NCI-H2227 (cell line): ENCODE measurements around the gene HMX1.

Experiments
- DNase-seq: peaks from one replicate; lab custom pipeline; 2025; ENCODE audit not compliant: unreplicated experiment; lab: John Stamatoyannopoulos, UW

The HMX1 gene

DNA sequence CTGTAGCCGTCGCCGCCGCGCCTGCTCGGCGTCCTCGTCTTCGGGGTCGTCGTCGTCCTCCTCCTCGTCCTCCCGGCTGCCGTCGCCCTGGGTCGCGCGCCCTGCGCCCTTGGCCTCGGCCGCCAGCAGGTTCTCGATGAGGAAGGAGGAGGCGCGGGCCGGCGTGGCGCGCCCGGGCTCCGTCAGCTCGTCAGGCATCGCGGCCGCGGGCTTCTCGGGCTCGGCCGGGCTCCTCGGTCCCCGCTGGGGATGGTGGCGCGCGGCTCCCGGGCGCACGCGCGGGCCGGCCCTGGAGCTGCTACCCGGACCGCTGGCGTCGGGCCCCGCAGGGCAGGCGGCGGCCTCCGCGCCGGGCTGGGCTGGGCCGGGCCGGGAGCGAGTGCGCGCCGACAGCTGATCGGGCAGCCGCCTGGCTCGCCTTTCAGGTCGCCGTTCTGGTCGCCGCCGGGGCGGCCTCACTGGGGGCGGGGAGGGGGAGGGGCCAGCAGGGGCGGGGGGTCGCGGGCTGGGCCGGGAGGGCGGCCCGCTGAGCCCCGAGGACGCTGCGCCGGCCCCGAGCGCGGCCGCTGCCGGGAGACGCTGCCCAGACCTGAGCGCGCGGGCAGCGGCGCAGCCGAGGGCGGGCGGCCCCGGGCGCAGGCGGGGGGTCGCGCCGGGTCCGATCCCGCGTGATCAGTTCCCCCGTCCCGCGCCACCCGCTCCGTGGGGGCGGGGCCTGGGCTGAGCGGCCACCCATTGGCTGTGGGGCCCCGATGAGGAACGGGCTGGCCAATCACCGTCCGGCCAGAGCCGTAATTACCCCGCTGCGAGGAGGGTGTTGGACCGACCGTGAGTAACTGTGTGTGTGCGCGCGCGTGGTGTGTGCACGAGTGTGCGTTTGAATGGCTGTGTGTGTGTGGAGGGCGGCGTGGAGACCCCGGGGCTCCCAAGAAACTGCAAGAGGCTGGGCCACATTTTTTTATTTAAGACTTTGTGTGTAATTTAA, at the start of gene HMX1:
TSS of gene HMX1 (minus strand) at position 423 of the 985 bp plus-strand sequence. CDS start at position 198, 225 bp downstream.
- peak; percentile 54 for DNase-seq

DNA sequence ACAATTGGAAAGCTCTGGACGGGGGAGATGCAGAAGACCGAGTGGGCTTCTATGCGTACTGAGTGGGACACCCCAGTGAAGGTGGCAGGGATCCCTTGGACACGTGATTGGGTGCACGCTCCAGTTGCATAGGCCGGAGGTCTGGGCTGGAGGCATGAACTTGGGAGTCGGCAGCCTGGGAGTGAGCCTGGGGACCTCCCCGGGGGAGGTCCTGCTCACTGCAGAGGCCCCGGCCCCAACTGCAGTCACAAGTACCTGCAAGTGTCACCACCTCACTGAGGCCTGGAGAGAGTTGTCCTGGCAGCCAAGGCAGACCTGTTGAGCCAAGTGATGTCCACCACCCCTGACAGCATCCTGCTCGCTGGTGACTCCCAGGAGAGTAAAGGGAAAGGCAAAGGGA, 49.3 kb upstream of the HMX1 start:
- DNase-seq, result no peak

DNA sequence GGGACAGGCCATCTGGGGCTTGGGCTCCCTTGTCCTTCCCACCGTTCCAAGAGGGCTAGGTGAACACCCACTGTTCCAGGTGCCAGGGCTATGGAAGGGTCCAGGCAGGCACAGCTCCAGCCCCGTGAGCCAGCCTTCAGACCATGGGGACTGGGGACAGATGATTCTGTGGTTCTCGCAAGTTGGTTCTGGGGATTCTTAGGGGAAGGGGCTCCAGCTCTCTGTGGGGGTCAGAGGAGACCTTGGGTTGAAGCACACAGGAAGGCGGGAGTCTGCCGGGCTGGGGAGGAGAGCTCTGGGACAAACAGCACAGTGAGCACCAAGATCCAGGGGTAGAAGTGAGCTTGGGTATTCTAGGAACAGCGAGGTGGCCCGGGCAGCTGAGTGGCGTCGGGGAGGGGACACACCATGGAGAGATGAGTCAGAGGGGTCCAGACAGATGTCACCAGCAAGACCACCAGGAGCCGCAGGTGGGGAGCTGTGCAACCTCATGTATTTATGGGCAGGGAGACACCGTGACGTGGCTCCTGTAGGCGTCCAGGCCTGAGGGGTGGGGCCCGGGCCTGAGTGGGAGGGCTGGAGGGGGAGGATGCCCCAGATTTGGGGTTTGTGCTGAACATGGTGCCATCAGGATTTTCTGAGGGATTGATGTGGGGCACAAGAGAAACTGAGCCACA, 48.8 kb upstream of the HMX1 start:
- DNase-seq, result no peak

DNA sequence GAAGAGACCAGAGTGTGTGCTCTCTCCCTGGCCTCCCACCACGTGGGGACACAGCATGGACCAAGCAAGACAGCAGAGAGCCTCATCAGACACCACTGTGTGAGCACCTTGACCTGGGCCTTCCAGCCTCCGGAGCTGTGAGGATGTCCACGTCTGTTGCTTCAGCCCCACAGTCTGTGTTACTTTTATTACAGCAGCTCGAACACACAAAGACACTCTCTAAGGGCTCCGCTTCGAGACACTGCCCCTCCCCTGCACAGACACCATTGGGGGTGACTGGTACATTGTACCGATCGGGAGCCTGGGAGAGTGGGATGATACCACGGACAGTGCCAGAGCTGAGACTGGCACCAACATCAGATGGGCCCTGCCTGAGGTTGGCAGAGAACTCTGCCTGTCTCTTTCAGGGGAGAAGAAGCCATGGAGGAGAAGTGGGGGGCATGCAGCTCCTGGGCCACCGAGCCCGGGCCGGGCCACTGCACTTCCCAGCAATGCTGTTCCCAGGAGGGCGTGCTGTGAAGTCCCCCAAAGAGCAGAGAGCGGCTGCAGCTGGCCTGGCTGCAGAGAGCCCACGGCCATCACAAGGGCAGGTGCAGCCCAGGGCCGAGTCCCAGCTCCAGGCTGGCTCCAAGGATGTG, 48.1 kb upstream of the HMX1 start:
- no peak for DNase-seq

DNA sequence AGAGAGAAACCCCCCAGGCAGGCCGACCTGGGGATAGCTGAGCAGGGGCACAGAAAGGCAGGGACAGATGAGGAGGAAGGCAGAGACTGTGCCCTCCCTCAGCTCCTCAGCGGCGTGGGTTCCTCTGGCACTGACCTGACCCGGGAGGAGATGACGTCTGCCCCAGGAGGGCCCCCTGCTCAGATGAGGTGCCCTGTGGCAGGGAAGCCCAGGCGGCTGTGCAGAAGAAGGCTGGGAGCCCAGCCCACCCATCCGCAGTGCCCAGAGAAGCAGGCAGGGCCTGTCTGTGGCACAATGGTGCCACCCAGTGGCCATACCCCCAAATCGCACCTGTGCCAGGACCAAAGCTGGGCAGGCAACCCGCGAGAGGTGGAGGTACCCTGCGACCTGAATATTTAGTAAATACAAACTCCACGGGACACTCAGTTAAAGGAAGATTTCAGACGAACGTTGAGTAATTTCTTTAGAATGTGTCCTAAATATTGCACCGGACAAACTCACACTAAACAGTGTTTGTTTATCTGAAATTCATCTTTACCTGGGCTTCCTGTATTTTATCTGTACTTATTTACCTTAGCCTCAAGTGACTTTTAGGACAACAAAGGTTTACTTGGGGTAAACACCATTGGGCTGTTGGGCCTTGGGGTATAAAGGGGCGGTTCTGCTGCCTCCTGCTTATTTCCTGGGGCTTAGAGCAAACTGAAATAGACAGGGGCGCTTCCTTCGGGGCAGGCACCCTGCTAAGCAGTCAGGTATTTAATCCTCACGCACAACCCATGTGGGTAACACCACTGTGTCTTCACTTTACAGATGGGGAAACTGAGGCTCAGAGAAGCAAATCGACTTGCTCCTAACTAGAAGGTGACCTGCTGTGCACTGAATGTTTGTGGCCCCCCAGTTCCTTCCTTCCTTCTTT, 46.5 kb upstream of the HMX1 start:
- peak; percentile 63 for DNase-seq

DNA sequence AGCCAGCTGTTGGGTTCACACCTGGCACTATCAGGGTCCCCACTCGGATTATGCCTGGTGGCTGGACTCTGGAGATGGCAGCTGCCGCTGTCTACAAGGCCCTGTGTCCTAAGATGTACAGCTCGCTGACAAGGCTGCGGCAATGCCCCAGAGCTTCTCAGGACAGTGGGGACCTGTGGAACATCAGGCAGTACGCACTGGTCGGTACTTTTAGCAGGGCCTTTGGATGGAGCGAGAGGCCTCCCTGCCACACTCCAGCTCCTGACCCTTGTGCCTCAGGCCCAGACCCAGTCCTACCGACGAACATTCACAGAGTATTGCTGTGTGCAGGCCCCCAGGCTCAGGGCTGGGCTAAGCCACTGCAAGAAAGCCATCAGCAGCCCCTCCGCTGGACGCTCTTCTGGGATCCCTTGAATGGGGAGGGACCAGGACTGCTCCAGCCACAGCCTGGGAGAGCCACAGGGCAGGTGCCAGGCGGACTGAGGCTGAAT, 45.7 kb upstream of the HMX1 start:
- no peak for DNase-seq

DNA sequence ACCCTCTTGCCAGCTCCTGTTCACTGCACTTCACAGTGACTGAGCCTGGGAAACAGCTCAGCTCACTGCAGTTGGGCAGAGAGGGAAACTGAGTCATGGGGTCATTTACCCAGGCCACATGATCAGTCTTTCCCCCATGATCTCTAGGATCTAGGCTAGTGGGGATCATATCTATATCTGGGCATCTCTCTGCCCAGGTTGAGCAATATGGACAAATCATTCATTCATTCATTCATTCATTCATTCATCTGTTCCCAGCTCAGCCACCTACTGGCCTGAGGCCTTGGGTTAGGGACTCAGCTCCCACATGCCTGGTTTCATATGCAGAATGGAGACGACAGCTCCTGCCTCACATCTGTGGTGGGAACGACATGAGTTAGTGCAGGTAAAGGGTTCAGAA, 45.3 kb upstream of the HMX1 start:
- DNase-seq, result no peak

DNA sequence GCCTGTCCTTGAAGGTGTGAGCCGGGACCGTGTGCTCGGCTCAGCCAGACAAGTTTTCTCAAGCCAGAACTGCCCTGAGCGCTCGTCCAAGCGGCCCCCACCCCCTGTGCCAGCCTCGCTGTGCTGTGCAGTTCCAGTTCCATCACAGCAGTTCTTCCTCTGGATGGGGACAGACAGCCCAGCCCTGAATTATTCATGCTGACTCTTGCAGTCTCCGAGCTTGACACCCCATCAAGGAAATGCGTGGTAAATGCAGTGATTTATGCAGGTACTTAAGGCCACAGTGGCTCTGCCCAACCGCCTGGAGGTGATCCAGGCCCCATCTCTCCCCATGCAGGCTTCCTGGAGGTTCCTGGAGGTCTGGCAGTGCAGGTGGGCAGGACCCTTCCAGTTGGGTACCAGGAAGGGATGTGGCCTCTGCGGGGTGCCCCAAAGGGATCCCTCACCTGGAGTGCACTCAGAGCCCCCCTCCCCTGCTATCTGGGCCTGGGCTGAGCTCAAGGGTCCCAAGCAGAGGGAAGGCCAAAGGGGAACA, 44.8 kb upstream of the HMX1 start:
- no peak for DNase-seq

DNA sequence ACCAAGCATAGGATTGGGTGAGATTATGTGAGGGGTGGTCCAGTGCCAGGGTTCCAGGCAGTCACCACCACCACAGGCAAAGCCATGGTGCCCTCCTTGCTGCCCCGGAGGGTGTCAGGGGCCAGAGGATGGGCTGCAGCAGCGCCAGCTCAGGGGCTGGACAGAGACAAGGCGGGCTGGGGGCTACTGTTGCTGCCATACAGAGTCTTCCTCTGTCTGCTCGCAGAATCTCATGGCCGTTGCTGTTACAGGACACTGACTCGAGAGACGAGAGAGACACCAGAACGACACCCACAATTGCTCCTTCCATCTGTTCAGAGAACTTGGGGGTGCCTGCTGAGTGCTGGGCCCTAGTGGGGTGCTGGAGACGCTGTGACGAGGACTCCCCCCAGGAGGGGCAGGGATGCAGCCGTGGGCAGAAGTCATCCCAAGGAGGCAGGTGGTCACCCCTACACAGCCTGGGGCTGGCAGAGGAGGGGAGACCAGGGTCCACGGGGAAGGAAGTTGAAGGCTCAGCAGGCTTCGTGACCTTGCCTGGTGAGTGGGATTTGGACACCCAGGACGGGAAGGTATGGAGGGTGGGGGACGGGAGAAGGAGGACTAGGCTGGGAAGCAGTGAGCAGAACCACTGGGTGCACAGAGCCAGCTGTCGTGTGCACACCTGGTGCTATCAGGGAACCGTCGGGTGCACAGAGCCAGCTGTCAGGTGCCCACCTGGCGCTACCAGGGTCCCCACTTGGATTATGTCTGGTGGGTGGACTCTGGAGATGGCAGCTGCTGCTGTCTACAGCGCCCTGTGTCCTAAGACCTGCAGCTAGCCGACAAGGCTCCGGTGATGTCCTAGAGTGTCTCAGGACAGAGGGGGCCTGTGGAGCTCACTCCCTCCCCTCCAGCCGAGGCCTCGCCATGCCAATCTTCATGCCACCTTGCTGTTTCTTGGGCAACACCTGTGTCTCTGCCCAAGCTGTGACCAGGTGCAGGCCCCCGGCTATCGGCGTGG, 43.9 kb upstream of the HMX1 start:
- no peak for DNase-seq

DNA sequence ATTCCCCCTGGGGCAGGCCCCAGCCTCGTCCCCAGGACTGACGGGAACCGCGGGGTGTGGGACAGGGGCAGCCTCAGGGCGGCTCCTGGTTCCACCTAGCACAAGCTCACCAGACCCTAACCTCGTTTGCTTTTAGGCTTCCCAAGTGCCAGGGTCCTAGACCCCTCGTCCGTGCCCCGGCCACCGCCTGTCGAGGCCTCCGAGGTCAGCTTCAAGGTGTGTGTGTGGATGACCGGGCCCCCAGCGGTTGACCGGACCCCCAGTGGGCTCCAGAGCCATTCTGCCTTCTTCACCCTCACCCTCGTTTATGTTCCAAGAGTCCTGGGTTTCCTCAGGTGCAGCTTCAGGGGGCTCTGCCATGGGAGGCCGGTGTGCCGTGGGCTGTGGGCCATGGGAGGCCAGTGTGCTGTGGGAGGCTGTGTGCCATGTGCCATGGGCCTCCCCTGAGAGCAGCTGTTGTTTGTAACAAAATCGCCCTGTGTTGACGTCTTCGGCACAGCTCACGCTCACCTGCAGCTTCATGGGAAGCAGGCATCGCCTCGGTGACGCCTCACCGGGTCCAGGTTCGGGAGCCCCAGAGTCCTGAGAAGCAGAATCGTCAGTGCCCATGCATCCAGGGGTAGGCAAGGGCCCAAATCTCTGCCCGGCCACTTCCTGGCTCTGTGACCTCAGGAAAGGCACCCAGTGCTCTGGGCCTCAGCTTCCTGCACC, 43.0 kb upstream of the HMX1 start:
- DNase-seq, result no peak

DNA sequence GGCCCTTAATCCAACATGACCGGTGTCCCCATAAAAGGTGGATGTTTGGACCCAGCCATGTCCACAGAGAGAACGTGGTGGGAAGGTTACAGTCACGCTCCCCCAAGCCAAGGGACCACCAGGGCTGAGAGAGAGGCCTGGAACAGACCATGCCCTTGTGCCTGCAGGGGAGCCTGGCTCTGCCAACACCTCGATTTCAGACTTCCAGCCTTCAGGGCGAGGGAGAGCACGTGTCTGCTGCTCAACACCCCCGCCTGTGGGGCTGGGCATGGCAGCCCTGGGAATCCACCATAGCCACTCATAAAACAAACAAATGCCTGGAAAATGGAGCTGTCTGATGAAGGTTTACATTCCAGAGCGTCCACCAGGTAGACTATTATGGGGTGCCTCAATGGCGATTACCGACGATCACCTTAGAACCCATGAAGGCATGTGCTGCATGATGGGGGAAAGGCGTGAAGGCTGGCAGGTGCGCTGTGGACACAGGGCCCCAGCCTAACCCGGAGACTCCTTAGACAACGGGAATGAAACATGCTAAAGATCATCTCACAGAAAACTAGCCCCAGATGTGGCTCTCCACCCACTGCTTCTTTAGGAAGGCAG, 42.3 kb upstream of the HMX1 start:
- no peak for DNase-seq

DNA sequence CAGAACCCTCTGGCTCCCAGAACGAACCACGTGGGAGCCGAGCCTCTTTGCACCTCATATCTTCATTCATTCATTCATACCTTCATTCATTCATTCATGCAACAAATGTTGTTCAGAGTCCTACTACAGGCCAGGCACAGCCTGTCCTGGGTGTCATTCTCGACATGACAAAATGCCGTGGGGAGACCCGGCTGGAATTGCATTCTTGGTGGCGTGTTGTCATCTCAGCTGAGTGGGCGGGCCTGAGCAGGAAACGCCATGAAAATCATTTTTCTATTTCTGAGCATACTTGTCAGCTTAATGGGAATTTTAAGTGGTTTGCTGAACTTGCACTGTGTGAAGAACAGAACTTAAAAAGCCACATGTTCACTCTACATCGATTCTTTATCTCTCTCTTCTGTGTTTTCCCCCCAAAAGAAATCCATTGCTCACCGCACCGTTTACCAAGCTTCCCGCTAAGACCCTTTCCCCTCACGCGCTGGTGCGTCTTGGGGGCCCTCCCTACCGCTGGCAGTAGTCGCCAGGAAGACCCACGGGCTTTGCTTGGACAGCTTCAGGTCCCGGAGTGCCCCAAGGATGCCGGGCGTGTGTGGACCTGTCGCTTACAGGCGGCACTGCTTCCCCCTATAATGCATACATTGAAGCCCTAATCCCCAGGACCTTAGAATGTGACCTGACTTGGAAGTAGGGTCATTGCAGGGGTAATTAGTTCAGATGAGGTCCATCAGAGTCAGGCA, 41.6 kb upstream of the HMX1 start:
- DNase-seq, result no peak

DNA sequence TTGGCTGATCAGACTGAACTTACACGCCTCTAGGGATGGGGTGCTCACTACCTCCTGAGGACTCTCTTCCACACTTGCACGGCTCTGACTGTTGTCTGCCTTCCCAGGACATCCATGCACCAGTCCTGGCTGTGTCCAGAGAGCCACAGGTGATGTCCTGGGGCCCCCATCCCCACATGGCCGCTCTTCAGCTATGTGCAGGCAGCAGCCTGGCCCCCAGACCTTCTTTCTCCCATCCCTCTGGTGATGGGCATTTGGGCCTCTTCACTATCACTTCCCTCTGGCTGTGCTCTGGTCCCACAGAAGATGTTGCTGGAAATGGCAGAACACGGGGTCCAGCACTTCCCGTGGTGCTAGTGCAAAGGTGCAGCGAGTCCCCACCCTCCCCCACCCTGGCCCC, 40.9 kb upstream of the HMX1 start:
- no peak for DNase-seq

DNA sequence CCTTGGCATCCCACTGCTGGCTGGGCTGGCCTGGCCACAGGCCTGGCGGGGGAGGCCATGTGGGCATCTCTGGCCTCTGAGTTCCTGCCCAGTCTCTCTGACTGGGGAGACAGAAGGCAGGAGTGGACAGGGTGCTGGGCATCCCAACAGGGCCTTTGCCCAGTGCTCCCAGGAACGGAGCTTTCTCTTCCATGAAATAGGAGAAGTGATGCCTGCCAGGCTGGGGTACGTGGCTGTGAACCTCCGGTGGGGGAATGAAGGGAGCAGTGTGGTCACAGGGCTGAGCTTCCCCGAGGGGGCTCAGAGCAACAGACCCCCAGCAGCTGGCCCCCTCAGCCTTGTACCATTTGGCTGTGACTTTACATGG, 40.4 kb upstream of the HMX1 start:
- DNase-seq, result no peak

DNA sequence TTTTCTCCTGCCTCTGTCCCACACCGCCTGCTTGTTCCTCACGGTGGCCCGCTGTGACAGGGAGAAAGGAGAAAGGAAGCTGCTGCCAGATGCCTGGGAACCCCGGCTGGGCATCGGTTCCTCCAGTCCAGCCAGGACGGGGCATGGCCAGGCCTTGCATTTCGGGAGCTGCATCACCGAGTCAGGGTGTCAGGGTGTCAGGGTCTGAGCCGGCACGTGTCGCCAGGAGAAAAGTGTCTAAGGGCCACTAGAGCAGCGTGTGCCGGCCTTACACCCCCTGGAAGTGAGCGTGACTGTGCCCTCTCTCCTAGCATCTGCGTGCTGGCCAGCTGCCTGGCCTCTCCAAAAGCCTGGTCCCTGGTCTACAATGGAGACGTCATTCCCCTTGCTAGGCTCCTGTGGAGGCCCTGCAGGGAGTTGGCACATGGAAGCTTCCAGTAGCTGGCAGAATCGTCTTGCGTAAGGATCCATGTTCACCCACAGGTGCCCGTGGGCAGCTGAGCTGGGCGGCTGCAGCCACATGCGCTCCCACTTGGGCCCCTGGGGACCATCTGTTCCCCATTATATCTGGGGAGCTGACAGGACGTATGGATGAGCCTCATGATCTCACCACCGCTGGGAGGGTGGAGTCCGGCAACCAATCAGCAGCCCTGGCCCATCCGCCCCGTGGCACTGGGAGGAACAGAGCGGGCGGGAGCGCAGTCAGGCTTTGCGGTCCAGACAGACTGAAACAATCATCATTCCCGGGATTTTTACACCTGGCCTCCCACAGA, 39.9 kb upstream of the HMX1 start:
- no peak for DNase-seq

DNA sequence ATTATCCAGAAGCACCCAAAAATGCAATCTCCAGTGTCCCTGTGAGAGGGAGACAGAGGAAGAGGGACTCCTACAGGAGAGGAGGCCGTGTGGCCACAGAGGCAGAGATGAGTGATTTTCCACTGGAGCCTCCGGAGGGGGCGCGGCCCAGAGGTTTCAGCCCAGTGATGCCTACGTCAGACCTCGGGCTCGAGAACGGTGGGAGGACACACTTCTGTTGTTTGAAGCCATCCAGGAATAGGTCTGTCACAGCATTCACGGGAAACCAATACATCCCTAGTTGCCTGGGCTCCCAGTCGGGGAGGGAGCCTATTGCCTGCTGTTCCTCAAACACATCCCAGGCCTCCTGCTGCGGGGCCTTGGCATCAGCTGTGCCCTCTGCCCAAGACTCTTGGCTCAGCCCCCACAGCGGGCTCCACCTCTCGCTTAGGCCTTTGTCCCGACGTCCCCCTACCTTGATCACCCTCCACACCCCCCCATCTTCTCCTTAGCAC, 39.2 kb upstream of the HMX1 start:
- DNase-seq, result no peak
